HG02798 (cell line): Measurements from ENCODE around the gene LDLRAD3.

Source experiments
- ATAC-seq: cut with Tn5 transposase; IDR thresholded peaks from one replicate; pipeline ENCODE4 v1.9.1; 2021; ENCODE audit warnings: mild to moderate bottlenecking; ENCODE audit not compliant: unreplicated experiment, poor library complexity

The LDLRAD3 gene

GRCh38 chr11:36013950-36014897 lies 70.4 kb downstream of the LDLRAD3 start:
- no peak for ATAC-seq

GRCh38 chr11:36014898-36015665 lies 71.2 kb downstream of the LDLRAD3 start:
- ATAC-seq = no peak

- no peak for ATAC-seq
Observed at GRCh38 chr11:36015799-36016198, 71.9 kb downstream of the LDLRAD3 start.

- no peak for ATAC-seq
Observed at GRCh38 chr11:36016263-36016662, 72.4 kb downstream of the LDLRAD3 start.

- no peak for ATAC-seq
Observed at GRCh38 chr11:36016709-36017108, 72.8 kb downstream of the LDLRAD3 start.

GRCh38 chr11:36019005-36019596 lies 75.2 kb downstream of the LDLRAD3 start:
- no peak for ATAC-seq

- ATAC-seq = no peak
Observed at GRCh38 chr11:36019722-36020121, 75.9 kb downstream of the LDLRAD3 start.

GRCh38 chr11:36022882-36023281 lies 79.0 kb downstream of the LDLRAD3 start:
- ATAC-seq = no peak

GRCh38 chr11:36023922-36024321 lies 80.1 kb downstream of the LDLRAD3 start:
- no peak for ATAC-seq

- no peak for ATAC-seq
Observed at GRCh38 chr11:36024716-36025115, 80.9 kb downstream of the LDLRAD3 start.

- ATAC-seq = no peak
Observed at GRCh38 chr11:36026315-36026968, 82.6 kb downstream of the LDLRAD3 start.

- no peak for ATAC-seq
Observed at GRCh38 chr11:36027731-36028130, 83.9 kb downstream of the LDLRAD3 start.

- ATAC-seq = no peak
Observed at GRCh38 chr11:36029616-36030015, 85.8 kb downstream of the LDLRAD3 start.

GRCh38 chr11:36030731-36031281 lies 86.9 kb downstream of the LDLRAD3 start:
- no peak for ATAC-seq

- ATAC-seq = no peak
Observed at GRCh38 chr11:36033082-36033751, 89.4 kb downstream of the LDLRAD3 start.

- no peak for ATAC-seq
Observed at GRCh38 chr11:36033936-36034335, 90.1 kb downstream of the LDLRAD3 start.

- ATAC-seq = no peak
Observed at GRCh38 chr11:36034551-36035331, 90.9 kb downstream of the LDLRAD3 start.

GRCh38 chr11:36035454-36035853 lies 91.6 kb downstream of the LDLRAD3 start:
- no peak for ATAC-seq

- no peak for ATAC-seq
Observed at GRCh38 chr11:36035999-36036398, 92.1 kb downstream of the LDLRAD3 start.
